ENCODE data around the gene LARP4B.

The LARP4B gene

DNA sequence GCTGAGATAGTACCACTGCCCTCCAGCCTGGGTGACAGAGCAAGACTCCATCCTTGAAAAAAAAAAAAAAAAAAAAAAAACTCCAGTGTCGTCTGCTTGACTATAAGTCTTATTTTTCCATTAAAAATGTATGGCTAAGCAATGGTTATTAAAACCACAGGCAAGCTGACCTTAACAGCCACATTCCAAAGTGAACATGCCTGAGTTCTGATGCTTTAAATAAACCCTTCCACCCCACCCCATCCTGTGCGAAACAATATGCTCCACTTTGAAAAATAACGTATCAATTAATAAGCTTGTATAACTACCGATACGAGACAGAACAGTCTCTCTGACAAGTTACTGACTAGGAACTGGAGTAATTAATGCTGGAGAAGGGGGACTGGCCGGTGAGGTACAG lies 63.7 kb downstream of the LARP4B start:
- DNase-seq (ENCODE audit: low read depth in 2 of 2) = no peak

- no peak for DNase-seq (ENCODE audit: low read depth in 2 of 2)
Measured at GRCh38 chr10:866577-866941, 64.9 kb downstream of the LARP4B start.

DNA sequence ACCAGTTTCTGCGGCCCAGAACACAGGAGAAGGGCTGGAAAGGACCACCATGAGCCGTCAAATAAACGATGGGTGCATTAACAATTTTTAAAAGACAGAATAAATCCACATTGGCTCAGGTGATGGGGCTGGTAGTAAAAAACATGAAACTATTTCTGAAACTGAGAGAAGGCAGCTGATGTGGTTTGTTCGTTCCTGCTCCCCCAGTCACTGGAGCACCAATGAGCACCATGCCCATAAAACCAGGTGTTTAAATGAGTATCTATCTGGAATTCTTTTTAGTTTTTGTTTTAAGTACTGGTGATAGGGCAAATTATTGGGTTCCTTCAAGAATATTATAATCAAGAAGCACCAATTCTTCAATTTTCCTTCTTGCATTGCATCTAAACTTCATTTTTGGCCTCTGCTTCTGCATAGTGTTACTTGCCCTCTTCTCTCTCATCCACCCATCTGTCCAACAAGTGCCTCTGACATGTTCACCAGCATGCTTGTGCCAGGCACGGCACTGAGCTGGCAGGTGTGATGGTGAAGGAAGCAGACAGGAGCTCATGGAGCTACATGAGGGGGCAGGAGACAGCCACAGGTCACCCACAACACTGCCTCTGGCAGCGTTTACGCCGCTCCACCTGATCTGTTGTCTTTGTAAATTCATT lies 65.5 kb downstream of the LARP4B start:
- no peak for DNase-seq (ENCODE audit: low read depth in 2 of 2)

DNA sequence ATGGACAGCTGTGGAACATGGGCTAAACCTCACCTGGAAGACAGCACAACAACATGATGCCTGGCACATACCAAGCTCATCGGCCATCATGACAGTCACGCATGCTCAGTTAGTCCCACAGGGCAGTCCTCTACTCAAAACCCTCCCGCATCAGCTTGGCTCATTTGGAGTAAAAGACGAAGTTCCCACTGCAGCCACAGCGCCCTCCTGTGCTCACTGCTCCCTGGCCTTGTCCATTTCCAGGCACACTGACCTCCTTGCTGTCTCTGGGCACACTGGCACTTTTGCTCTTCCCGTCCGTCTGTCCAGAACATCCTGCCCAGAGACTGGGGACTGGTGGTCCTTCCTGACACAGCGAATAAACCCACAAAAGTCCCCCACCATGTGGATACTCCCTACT lies 66.2 kb downstream of the LARP4B start:
- no peak for DNase-seq (ENCODE audit: low read depth in 2 of 2)

DNA sequence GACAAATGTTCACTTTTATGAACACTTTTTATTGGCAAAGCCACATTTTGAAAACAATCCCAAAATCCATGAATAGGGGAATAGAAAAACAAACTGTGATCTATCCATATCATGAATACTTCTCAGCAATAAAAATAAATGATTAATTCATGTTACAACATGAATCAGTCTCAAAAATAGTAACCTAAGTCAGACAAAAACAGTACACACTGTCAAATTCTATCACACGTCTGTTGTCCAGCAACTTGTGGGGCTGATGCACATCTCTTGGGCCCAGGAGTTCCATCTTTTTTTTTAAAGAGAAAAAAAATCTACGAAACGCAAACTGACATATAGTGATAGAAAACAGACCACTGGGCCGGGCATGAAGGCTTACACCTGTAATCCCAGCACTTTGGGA lies 71.0 kb downstream of the LARP4B start:
- DNase-seq (ENCODE audit: low read depth in 2 of 2) = no peak

DNA sequence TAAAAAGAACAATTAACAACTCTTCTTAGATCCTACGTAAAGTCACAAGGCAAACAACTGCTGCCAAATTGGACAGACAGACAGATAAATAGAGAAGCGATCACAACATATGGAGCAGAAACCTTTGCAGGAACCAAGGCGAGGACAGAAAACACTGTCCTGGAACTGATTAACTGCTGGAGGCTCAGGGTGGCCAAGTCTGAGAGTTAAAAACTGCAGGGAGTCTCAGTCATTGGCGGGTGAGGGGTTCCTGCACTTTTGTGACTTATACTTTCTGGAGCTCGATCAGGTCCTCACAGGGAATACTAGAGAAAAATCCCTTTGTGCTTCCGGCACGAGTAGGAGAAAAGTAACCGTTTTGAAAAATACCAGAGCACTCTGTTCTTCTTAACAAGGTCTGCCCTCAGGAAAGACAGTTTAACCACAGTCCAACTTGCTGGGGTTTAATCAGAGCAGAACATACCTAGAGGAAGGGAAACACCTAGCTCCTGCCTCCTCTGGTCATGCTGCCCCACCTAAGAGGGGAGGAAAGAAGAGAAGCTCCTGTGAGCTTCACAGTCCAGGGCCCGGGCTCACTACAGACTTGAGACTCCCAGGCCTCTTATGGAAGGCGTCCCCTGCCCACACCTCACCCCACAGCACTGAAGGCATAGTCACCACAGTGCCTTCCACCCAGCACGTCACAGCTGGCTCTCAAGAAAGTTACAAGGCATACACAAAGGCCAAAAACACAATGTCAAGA lies 74.9 kb downstream of the LARP4B start:
- no peak for DNase-seq (ENCODE audit: low read depth in 2 of 2)

- no peak for DNase-seq (ENCODE audit: low read depth in 2 of 2)
Measured at GRCh38 chr10:855671-856070, 75.8 kb downstream of the LARP4B start.

- no peak for DNase-seq (ENCODE audit: low read depth in 2 of 2)
Measured at GRCh38 chr10:855079-855478, 76.4 kb downstream of the LARP4B start.

DNA sequence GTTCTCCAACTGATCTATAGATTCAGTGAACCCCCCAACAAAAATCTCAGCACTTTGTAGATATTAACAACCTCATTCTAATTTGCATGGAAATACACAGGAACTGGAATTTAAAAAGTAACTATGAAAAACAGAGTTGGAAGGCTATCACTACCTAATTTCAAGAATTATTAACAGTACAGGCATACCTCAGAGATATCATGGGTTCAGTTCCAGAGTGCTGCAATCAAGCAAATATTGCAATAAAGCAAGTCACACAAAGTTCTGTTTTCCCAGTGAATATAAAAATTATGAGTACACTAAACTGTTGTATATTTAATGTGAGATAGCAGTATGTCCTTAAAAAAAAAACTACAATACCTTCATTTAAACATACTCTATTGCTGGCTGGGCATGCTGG lies 78.5 kb downstream of the LARP4B start:
- no peak for DNase-seq (ENCODE audit: low read depth in 2 of 2)

- no peak for DNase-seq (ENCODE audit: low read depth in 2 of 2)
Measured at GRCh38 chr10:852386-852785, 79.1 kb downstream of the LARP4B start.

GRCh38 chr10:851901-852300 lies 79.6 kb downstream of the LARP4B start:
- no peak for DNase-seq (ENCODE audit: low read depth in 2 of 2)

DNA sequence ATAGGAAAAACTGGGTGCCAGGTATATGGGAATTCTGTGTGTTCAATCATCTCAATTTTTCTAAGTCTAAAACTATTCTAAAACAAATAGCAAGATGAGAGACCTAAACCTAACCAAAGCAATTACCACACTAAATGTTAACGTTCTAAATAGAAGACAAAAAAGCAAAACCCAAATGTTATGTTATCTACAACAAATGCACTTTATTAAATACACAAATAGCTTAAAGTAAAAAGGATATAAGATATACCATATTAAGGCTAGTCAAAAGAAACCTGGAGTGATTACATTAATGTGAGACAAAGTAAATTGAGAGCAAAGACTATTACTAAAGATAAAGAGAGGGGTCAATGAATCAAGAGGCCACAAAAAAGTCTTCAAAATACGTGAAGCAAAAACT lies 81.4 kb downstream of the LARP4B start:
- no peak for DNase-seq (ENCODE audit: low read depth in 2 of 2)

GRCh38 chr10:847868-848267 lies 83.6 kb downstream of the LARP4B start:
- DNase-seq (ENCODE audit: low read depth in 2 of 2) = no peak

GRCh38 chr10:846126-846685 lies 85.3 kb downstream of the LARP4B start:
- DNase-seq (ENCODE audit: low read depth in 2 of 2) = no peak

GRCh38 chr10:845526-845925 lies 86.0 kb downstream of the LARP4B start:
- no peak for DNase-seq (ENCODE audit: low read depth in 2 of 2)

DNA sequence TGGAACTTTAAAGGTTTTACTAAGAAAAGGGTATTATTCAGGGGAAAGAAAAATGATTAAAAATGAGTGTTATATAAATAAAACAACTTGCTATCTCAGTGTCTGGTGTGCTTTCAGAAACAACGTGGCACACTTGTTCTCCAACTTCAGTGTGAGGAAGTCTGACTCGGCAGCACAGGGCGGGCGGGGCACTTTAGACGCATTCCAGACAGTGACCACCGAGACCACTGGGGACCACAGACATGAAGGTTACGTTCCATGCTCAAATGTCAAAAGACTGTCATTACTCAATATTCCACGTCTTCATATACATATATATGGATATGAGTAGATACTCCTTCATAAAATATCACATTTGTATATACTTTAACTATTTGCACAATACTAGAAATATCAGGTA lies 87.0 kb downstream of the LARP4B start:
- DNase-seq (ENCODE audit: low read depth in 2 of 2) = no peak

GRCh38 chr10:843703-844102 lies 87.8 kb downstream of the LARP4B start:
- DNase-seq (ENCODE audit: low read depth in 2 of 2) = no peak

GRCh38 chr10:842795-843194 lies 88.7 kb downstream of the LARP4B start:
- no peak for DNase-seq (ENCODE audit: low read depth in 2 of 2)

DNA sequence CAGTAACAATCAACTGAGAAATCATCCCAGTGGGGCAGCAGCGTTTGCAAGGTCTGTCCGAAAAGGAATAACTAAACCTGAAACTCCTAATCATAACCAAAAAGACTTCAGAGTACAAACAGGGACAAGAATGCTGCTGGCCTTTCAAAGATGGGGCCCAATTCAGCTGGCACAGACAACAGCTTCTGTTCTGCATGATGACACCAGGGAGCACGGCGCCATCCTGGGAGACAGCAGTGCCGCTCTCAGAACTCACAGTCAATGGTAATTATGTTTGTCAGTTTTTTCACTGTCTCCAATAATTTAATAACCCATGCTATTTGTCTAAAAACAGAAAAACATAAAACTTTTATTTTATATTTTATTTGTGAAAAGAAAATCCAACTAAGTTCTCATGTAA lies 90.0 kb downstream of the LARP4B start:
- DNase-seq (ENCODE audit: low read depth in 2 of 2) = no peak

GRCh38 chr10:839550-840205 lies 91.8 kb downstream of the LARP4B start:
- DNase-seq (ENCODE audit: low read depth in 2 of 2) = no peak

DNA sequence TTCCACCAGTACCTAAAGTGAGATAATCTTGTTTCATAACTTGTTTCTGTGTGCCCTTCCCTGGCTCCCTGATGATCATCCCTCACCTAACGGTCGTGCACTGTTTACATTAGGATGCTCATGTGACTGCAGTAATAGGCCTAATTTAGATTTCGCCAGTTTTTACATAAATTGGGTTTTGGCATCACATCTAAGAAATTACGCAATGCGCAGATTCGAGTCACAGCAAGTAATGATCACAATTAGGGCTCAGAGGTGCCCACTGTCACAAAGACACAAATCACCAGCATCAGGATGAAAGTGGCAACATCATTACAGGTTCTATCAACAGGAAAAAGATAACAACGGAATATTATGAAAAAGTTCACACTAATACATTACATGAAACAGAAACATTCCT lies 94.7 kb downstream of the LARP4B start:
- no peak for DNase-seq (ENCODE audit: low read depth in 2 of 2)

DNA sequence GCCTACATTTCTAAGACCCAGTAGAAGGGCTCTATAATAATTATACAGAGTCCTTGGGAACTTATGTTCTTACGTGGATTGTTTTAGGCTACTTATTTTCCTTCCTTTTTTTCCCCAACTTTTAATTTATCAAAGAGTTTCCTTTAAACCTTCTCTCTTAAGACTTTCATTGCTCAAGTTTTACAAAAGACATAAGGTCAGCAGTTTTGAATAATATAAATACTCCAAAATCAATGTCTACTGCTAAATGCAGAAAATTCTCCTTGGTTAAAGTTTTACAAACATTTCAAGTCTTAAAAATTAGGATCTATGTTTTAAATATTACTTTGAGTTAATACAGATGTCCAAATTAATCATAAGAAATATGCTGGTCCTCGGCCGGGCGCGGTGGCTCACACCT lies 97.0 kb downstream of the LARP4B start:
- DNase-seq (ENCODE audit: low read depth in 2 of 2) = no peak

GRCh38 chr10:829241-829640 lies 102.3 kb downstream of the LARP4B start:
- no peak for DNase-seq (ENCODE audit: low read depth in 2 of 2)

Measured in stimulated activated CD4-positive, alpha-beta T cell treated with anti-CD3 and anti-CD28 coated beads, Interleukin-4, amount 100 ng/mL, for 48 hours (primary cell).